Vagina (tissue), 2 donors: ENCODE results near the gene MYBPH. TPM values are rescaled to one million over a fixed set of nuclear protein-coding genes. Genes with fewer than 3 reads are reported as not detected.

Source experiments
- DNase-seq, 2 donors: peaks; one replicate each; pipeline ENCODE4 v3.0.0-alpha.2; 2017; ENCODE audit errors: extremely low spot score in 2 of 2
- H3K27ac ChIP-seq: fragments of 200-600 bp; sonication (generic); one replicate; pipeline ENCODE4 v1.5.1; 2019
- H3K27me3 ChIP-seq: fragments of 200-600 bp; sonication (generic); one replicate; pipeline ENCODE4 v1.5.1; 2019
- H3K36me3 ChIP-seq, 2 donors: fragments of 200-600 bp; sonication (generic); one replicate each; pipeline ENCODE4 v1.5.1; 2017 to 2019
- H3K4me1 ChIP-seq: fragments of 200-600 bp; sonication (generic); one replicate; pipeline ENCODE4 v1.5.1; 2019
- H3K4me3 ChIP-seq, 2 donors: fragments of 200-600 bp; sonication (generic); 1 replicate in 1 of 2; 2 replicates in 1 of 2; pipeline ENCODE4 v1.5.1; 2016 to 2019
- H3K9me3 ChIP-seq: fragments of 200-600 bp; sonication (generic); one replicate; pipeline ENCODE4 v1.5.1; 2019
- CTCF ChIP-seq, 3 experiments: fragments of 450-650 bp in 2 of 3; fragments of 200-600 bp in 1 of 3; sonication (generic) in 1 of 3; IDR thresholded peaks; one replicate each; pipeline ENCODE4 v1.5.1; 2017 to 2019; ENCODE audit warnings: antibody characterized with exemption in 3 of 3, mild to moderate bottlenecking in 2 of 3, moderate library complexity in 2 of 3
- POLR2A ChIP-seq, 2 donors: fragments of 450-650 bp; IDR thresholded peaks; one replicate each; pipeline ENCODE4 v1.6.1; 2017; ENCODE audit warnings: antibody characterized with exemption in 2 of 2, mild to moderate bottlenecking in 2 of 2, moderate library complexity in 2 of 2
- POLR2AphosphoS5 ChIP-seq, 2 donors: sonication (generic); formaldehyde crosslinking; IDR thresholded peaks; one replicate each; pipeline ENCODE4 v1.9.0; 2017; ENCODE audit warnings: antibody characterized with exemption in 2 of 2, mild to moderate bottlenecking in 2 of 2, low read depth in 1 of 2; ENCODE audit not compliant: insufficient read depth in 1 of 2
- intact Hi-C: fragments of 100-400 bp; cut with DNase I; formaldehyde crosslinking; loops from one replicate; pipeline ENCODE4 v1.15.1; 2023
- total RNA-seq: library from RNA; depleted of rRNA; stranded (reverse); fragments of >200 nt; gene quantifications from one replicate; pipeline ENCODE4 v1.2.3, GENCODE V29; 2016

MYBPH gene
- total RNA-seq, 1 donor from 2014 or later = not detected

- TF ChIP-seq POLR2AphosphoS5 (IDR thresholded peaks at IDR 0.05; ENCODE audit: insufficient read depth in 1 of 2, low read depth in 1 of 2) = no peak
- no peak for TF ChIP-seq POLR2A (IDR thresholded peaks at IDR 0.05)
- TF ChIP-seq CTCF (IDR thresholded peaks at IDR 0.05) = no peak
- no peak overlapping the region for H3K27ac ChIP-seq
- no peaks in the 10 kb centered on the region for H3K27me3 ChIP-seq
- H3K9me3 ChIP-seq = no peaks in the 10 kb centered on the region
- no peaks in the 10 kb centered on the region for H3K36me3 ChIP-seq
- DNase-seq = no peak
- intact Hi-C loops = loop anchor here (5.0 kb wide), 1 partner anchor 157 kb away; no protein-coding TSS in a partner anchor
- H3K4me3 ChIP-seq = no peak overlapping the region
- H3K4me1 ChIP-seq = peaks cover 30% of the 10 kb centered on the region
These were observed 10.0 kb upstream of the MYBPH start for GRCh38 chr1:203185585-203185984.

- TF ChIP-seq POLR2AphosphoS5 (IDR thresholded peaks at IDR 0.05; ENCODE audit: insufficient read depth in 1 of 2, low read depth in 1 of 2) (no peak), POLR2A (IDR thresholded peaks at IDR 0.05) (no peak), CTCF (IDR thresholded peaks at IDR 0.05) (no peak)
- Histone ChIP-seq H3K36me3 (no peaks in the 10 kb centered on the region), H3K4me1 (peaks cover 30% of the 10 kb centered on the region), H3K4me3 (no peak overlapping the region), H3K9me3 (no peaks in the 10 kb centered on the region), H3K27me3 (no peaks in the 10 kb centered on the region), H3K27ac (no peak overlapping the region)
- DNase-seq = no peak
- intact Hi-C loops = loop anchor here (5.0 kb wide), 1 partner anchor 157 kb away; no protein-coding TSS in a partner anchor
These were observed 9.4 kb upstream of the MYBPH start for GRCh38 chr1:203185061-203185461.

GRCh38 chr1:203184467-203184866 lies 8.8 kb upstream of the MYBPH start:
- H3K9me3 ChIP-seq = no peaks in the 10 kb centered on the region

GRCh38 chr1:203183828-203184227 lies 8.2 kb upstream of the MYBPH start:
- DNase-seq = no peak
- peaks cover 30% of the 10 kb centered on the region for H3K4me1 ChIP-seq
- H3K36me3 ChIP-seq = no peaks in the 10 kb centered on the region
- H3K4me3 ChIP-seq = no peak overlapping the region
- no peaks in the 10 kb centered on the region for H3K27me3 ChIP-seq
- TF ChIP-seq CTCF (IDR thresholded peaks at IDR 0.05) = no peak
- TF ChIP-seq POLR2AphosphoS5 (IDR thresholded peaks at IDR 0.05; ENCODE audit: insufficient read depth in 1 of 2, low read depth in 1 of 2) = no peak
- TF ChIP-seq POLR2A (IDR thresholded peaks at IDR 0.05) = no peak
- intact Hi-C loops = no loop called here
- no peaks in the 10 kb centered on the region for H3K9me3 ChIP-seq
- H3K27ac ChIP-seq = no peak overlapping the region

More at GRCh38 chr1:203184467-203184866, 8.8 kb upstream of the MYBPH start:
- intact Hi-C loops = no loop called here
- no peak overlapping the region for H3K4me3 ChIP-seq
- no peak overlapping the region for H3K27ac ChIP-seq
- TF ChIP-seq CTCF (IDR thresholded peaks at IDR 0.05) (no peak), POLR2AphosphoS5 (IDR thresholded peaks at IDR 0.05; ENCODE audit: insufficient read depth in 1 of 2, low read depth in 1 of 2) (no peak), POLR2A (IDR thresholded peaks at IDR 0.05) (no peak)
- H3K36me3 ChIP-seq = no peaks in the 10 kb centered on the region
- no peaks in the 10 kb centered on the region for H3K27me3 ChIP-seq
- peaks cover 30% of the 10 kb centered on the region for H3K4me1 ChIP-seq
- DNase-seq = no peak

GRCh38 chr1:203182387-203182953 lies 6.8 kb upstream of the MYBPH start:
- Histone ChIP-seq H3K36me3 (no peaks in the 10 kb centered on the region), H3K4me1 (peaks cover 33% of the 10 kb centered on the region), H3K27me3 (no peaks in the 10 kb centered on the region), H3K9me3 (no peaks in the 10 kb centered on the region), H3K27ac (no peak overlapping the region), H3K4me3 (no peak overlapping the region)
- TF ChIP-seq CTCF (IDR thresholded peaks at IDR 0.05) = no peak
- TF ChIP-seq POLR2AphosphoS5 (IDR thresholded peaks at IDR 0.05; ENCODE audit: insufficient read depth in 1 of 2, low read depth in 1 of 2) = no peak
- no peak for TF ChIP-seq POLR2A (IDR thresholded peaks at IDR 0.05)
- intact Hi-C loops = no loop called here
- no peak for DNase-seq
